ENCODE results near the gene POU6F1.
"Not testable (repeated sequence)": the region's sequence is repeated elsewhere in the genome, so short reads cannot be mapped to it uniquely, and the experiment has no call there.

POU6F1 gene, protein sequence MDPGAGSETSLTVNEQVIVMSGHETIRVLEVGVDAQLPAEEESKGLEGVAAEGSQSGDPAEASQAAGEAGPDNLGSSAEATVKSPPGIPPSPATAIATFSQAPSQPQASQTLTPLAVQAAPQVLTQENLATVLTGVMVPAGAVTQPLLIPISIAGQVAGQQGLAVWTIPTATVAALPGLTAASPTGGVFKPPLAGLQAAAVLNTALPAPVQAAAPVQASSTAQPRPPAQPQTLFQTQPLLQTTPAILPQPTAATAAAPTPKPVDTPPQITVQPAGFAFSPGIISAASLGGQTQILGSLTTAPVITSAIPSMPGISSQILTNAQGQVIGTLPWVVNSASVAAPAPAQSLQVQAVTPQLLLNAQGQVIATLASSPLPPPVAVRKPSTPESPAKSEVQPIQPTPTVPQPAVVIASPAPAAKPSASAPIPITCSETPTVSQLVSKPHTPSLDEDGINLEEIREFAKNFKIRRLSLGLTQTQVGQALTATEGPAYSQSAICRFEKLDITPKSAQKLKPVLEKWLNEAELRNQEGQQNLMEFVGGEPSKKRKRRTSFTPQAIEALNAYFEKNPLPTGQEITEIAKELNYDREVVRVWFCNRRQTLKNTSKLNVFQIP

DNA sequence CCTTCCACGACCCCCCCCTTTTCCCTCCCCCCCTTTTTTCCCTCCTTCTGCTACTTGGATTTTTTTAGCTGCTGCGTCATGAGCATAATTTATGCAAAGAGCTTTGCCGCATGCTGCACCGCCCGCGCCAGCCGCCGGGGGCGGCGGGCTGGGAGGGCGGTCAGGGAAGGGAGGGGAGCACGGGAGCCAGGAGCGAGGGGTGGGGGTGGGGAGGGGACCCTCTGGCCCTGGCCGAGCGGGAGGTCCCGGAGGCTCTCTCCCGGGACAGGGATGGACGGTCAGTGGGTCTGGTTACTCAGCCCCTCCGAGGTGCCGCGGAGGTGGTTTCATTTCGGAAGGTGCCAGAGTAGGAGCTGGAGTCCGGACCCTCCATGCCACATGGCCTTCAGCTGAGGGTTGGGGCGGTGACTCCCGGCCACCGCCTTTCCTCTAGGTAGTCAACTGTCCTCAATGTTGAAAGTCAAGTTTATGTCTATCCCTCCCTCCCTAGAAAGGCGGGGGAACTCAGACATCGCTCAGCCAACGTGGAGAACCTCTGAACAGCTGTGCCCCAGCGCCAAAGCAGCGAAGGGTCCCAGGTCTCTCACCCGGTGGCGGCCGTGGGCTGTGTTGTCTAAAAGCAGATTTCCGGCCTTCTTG is at the start of gene POU6F1:
Gene POU6F1, minus strand, starts transcription at position 95 of the 639 bp plus-strand sequence. CDS start 11,226 bp downstream, outside the sequence.
- DNase-seq (ENCODE audit: low spot score): peak; percentile 83

DNA sequence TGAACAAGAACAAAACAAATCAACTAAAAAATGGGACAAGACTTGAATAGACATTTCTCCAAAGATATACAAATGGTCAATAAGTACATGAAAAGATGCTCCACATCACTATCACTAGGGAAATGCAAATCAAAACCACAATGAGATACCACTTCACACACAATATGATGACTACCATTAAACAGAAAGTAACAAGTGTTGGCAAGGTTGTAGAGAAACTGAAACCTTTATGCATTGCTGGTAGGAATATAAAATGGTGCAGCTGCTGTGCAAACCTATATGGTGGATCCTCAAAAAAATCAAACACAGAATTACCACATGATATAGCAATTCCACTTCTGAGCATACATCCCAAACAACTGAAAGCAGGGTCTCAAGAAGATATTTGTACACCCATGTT is 47.2 kb upstream of the POU6F1 start:
- no peak for DNase-seq (ENCODE audit: low spot score)

DNA sequence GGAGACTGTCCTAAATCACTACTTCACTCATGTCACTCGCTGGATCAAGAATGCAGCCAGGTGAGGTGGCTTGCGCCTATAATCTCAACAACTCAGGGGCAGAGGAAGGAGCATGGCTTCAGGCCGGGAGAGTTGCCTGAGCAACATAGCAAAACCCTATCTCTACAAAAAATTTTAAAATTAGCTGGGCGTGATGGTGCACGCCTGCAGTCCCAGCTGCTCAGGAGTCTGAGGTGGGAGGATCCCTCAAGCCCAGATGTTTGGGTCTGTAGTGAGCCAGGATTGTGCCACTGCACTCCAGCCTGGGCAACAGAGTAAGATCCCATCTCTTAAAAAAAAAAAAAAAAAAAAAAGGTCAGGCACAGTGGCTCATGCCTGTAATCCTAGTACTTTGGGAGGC is 46.4 kb upstream of the POU6F1 start:
- no peak for DNase-seq (ENCODE audit: low spot score)

DNA sequence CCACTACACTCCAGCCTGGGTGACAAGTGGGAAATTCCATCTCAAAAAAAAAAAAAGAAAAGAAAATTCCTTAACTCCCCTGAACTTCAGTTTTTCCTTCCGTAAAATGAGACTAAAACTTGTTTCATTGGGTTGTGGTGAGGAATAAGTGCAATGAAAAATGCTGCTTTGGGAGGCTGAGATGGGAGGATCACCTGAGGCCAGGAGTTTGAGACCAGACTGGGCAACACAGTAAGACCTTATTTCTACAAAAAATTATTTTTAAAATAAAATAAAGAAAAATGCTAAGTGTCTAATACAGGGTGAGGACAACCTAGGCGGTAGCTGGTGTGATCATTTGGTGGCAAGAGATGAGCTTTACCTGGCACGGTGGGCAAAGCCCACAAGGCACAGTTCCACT is 45.5 kb upstream of the POU6F1 start:
- no peak for DNase-seq (ENCODE audit: low spot score)

DNA sequence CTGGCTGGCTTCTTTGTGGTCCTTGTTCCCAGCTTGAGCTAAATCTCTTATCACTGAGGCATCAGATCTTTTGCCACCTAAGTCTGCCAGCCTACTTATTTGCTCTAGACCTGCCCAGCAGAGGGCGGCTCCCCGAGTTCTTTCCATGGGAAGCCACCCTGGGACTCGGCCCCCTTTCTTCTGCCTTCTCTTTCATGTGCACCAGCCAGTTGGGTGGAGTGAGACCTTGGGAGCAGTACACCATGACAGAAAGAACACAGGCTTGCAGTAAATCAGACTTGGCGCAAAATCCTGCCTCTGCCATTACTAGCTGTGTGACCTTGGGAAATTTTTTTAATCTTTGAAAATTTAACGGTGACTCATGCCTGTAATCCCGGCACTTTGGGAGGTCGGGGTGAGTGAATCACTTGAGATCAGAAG is 44.9 kb upstream of the POU6F1 start:
- no peak for DNase-seq (ENCODE audit: low spot score)

DNA sequence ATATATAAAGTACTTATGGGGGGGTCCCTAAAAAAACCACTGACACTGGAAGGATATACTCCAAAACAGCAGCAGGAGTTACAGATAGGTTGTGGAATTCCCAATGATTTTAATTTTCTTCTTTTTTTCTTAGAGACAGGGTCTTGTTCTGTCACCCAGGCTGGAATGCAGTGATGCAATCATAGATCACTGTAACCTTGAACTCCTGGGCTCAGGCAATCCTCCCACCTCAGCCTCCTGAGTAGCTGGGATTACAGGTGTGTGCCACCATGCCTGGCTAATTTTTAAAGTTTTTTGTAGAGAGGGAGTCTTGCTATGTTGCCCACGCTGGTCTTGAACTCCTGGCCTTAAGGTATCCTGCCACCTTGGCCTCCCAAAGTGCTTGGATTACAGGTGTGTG is 41.7 kb upstream of the POU6F1 start:
- DNase-seq (ENCODE audit: low spot score): not testable (repeated sequence)

DNA sequence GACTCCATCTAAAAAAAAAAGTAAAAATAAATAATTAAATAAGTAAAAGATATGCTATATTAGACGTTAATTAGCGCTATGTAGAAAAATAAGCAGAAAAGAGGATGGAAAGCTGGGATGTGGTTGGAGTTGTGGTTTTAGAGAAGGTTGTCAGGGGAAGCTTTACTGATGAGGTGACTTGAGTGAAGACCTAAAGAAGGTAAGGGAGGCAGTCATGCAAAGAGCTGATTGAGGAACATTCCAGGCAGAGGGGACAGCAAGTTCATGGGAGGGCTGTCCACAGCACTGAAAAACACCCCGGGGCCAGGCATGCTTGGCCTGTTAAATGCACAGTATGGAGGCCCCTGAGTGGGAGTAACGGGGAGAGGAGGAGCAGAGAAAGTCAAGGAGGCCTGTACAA is 36.7 kb upstream of the POU6F1 start:
- DNase-seq (ENCODE audit: low spot score): no peak

DNA sequence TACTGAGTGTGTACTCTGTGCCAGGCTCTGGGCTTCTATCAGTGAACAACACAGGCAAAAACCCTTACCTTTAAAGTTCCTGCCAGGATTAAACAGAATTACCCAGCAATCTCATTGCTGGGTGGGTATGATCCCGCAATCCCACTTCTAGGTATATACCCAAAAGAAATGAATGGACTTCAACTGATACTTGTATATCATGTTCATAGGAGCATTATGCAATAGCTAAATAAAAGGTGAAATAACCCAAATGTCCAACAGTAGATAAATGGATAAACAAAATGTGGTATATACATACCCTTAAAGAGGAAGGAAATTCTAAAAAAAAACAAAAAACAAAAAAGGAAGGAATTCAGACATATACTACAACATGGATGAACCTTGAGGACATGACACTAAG is 35.4 kb upstream of the POU6F1 start:
- no peak for DNase-seq (ENCODE audit: low spot score)

DNA sequence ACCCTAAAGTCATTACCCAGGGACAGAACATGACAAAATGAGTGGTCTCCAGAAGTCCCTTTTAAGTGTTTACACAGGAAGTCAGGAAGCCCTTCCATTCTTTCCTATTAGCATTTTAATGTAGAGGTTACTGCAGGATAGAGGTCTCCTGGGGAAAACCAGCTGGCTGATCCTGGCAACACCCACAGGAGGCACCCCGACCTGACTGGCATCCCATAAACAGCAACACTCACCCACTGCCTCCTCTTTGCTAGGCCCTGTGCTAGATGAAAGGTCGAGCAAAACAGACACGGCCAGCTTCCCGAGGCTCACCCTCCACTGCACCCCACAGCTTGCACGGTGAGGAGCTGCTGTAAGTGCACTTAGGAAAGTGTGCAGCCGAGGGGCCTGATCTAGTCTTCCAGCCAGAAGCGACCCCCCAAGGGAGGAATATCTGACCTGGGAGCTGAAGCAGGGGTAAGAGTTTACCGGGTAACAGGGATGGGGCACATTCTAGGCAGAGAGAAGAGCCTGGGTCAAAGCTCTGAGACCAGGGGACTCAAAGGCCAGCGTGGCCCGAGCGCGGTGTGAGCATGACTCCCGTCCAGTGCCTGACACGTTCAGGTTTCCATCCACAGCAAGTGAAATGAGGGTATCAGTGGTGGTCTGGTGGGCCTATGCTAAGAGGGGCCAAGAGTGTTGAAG is 29.8 kb upstream of the POU6F1 start:
- no peak for DNase-seq (ENCODE audit: low spot score)

DNA sequence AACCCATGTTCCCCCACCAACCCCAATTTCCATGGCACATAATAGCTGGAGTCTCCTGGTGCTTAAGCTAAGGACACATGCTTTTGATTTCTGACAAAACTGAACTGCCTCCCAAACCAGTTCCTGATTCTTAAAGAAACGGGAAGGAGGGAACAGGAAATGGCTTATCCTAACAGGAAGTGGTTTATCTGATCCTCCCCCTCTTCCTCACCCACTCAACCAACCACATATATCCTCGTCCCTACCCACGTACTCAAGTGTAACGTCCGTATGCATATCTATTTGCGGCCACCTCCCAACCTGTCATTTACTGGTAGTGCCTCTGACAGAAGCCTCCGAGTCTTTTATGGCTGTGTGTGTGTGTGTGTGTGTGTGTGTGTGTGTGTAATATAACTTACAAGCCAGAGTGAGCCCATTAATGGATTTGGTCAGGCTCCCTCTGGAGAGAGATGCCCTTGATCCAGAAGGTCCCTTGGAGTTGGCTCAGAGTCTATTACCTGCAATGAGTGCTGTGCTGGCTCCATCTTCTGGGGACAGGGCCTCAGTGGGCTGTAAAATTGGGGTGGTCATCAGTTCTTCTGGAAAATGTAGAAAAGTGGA is 28.5 kb upstream of the POU6F1 start:
- peak; percentile 30 for DNase-seq (ENCODE audit: low spot score)

DNA sequence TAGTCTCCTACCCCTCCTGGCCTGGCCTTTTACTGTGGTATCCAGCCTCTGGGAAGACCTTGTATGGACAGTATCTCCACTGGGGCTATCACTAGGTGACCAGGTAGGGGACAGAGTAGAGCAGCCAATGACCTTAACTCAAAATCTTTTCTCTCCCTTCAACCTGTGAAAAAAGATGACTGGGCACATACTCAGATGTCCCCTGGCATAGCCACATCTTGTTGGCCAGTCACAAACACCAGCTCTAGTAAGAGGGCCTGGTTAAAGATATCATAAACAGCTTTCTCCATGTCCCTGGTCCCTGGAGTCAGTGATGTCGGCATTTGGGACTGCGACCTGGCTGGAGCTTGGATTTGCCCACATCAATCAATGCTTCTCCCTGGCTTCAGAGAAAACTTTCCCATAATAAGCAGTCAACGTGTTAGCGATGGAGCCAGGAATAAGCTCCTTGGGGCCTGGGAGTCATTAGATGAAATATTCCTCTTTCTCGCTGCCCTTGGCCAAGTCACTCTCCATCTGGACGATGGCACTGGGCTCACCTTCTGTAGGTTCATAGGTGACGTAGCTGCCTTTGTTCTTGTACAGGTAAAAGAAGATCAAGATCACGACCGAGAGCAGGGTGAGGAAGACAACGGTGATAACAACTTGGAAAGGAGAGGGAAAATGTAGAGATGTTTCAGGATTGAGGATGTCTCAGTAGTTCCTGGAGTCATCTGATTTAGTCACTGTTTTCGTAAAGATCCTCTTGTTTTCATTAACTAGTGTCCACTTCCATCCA is 27.8 kb upstream of the POU6F1 start:
- DNase-seq (ENCODE audit: low spot score): no peak

DNA sequence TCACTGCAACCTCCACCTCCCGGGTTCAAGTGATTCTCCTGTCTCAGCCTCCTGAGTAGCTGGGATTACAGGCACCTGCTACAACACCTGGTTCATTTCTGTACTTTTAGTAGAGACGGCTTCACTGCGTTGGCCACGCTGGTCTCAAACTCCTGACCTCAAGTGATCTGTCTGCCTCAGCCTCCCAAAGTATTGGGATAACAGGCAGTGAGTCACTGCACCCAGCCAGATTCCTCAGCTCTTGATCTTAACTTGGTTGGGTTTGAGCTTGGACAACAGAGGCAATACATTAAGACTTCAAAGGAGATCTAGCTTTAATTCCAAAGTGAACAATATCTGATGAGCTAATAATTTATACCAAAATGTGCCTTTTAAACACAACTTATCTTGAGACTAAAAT is 26.4 kb upstream of the POU6F1 start:
- DNase-seq (ENCODE audit: low spot score): no peak

DNA sequence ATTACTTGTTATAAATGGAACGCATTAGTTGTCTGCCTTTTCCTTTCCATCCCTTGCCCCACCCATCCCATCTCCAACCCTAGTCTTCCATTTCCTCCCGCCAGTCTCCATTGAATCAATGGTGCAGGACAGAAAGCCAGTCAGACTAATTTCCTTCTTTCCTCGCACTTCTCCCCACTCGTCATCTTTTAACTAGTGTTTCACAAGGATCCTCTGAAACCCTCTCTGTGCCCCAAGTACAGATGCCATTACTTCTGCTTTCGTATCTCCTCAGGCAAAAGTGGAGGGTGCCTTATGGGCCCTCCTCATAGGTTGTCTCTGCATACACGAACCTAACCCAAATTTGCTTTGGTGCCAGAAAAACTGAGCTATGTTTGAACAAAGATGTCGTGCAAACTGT is 25.0 kb upstream of the POU6F1 start:
- no peak for DNase-seq (ENCODE audit: low spot score)

DNA sequence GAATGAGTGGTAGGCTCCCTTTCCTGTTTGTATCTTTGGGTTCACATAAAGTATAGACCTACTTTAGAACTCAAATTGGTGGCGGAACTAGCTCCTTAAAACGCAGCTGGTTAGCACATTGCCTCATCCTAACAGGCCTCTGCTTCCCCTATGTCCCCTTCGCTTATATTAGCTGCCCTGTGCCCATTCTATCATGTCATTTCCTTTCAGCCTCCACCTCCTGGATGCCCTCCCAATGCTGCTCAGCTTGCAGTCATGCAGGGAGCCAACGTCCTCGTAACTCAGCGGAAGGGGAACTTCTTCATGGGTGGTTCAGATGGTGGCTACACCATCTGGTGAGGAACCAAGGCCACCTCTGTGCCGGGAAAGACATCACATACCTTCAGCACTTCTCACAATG is 24.3 kb upstream of the POU6F1 start:
- no peak for DNase-seq (ENCODE audit: low spot score)

DNA sequence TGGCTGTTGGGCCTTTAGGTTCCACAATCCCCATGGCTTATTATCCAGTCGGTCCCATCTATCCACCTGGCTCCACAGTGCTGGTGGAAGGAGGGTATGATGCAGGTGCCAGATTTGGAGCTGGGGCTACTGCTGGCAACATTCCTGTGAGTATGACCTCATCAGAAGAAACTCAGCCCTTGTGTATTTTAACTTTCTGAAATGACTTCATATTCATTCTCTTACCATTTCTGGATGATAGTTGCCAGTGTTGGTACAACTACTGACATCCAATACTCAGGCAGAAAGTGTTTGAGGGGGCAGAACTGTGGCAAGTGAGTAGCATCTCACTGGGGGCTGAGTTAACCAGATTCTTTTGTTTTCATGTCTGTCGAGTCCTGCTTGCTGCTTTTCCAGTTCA is 23.1 kb upstream of the POU6F1 start:
- DNase-seq (ENCODE audit: low spot score): no peak

DNA sequence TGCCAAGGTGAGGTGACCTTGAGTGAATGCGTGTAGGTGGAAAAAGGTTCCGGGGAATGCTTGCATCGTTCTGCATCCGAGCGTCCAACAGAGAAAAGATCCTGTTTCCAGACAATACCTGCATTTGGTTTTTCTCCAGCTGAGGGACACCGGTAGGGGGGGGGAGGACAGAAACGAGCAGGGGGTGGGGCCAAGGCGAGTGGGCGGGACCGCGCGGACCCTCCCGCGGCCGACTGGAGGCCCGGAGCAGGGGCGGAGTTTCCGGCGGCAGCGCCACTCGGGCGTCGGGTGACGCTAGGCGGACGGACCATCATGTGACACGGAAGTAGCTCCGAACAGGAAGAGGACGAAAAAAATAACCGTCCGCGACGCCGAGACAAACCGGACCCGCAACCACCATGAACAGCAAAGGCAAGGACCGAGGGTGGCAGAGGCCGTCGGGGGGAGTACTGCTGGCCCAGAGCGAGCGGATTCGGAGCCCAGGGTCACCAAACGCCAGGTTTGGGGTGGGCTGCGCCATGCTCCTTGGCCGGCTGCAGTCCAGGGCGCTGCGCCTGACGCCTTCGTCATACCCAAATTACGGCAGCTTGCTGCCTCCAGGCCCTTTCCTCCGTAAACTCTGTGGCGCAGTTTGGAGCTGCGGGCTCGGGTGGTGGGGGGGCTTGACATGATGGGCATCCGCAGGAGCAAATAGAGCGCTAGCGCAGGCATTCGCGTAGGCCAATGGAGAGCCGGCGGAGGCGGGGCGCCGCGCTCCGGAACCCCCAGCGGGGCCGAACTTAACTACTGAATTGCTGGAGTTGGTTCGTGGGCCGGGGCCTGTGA is 20.9 kb upstream of the POU6F1 start, which contains the start of gene DAZAP2:
Gene DAZAP2, plus strand, starts transcription at position 317 of the 825 bp plus-strand sequence. Its CDS starts 82 bp downstream, at position 399.
- peak; percentile 97 for DNase-seq (ENCODE audit: low spot score)

DNA sequence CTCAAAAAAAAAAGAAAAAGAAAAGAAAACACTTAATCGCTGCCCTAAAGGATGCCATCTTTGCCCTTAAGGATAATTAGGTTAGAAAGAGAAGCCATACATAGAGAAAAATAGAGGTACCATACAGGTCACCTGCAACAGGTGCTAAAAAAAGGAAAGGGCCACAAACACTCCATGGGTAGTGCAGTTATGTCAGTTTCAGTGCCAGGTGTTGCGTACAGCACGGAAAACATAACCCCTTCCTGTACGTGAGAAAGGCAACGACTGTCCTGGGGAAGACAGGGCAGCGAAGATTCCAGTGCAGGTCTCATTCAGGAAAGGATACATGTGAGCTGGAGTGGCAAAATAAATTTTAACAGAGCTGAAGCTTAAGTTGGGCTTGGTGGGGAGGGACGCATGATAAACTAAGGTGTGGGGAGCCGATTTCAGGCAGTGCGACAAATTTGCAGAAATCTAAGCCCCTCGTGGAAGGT is 20.2 kb upstream of the POU6F1 start:
- no peak for DNase-seq (ENCODE audit: low spot score)

DNA sequence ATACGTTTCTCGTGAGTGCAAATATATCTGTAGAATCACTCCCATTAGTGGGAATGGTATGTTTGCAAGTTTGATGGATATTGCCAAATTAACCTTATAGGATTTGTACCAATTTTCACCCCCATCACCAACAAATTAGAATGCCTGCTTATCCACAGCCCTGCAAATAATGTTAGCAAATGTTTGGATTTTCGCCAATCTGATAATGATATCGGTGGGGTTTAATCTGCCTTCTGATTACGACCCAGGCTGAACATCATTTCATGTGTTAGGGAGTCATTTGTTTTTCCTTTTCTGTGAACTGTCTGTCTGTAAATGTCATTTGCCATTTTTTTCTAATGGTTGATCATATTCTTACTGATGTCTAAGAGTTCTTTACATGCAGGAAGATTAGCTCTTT is 16.7 kb upstream of the POU6F1 start:
- no peak for DNase-seq (ENCODE audit: low spot score)

DNA sequence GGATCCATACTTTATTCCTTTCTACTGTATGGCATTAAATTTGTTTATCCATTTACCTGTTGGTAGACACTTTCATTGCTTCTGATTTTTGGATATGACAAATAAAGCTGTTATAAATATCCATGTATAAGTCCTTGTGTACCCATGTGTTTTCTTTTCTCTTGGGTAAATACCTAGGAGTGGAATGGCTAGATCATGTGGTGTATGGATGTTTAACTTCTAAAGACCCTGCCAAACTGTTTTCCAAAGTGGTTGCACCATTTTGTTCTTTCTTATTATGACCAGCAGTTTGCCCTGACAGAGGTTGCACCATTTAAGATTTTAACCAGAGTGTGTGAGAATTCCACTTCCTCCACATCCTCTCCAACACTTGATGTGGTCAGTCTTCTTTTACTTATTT is 14.8 kb upstream of the POU6F1 start:
- DNase-seq (ENCODE audit: low spot score): no peak

DNA sequence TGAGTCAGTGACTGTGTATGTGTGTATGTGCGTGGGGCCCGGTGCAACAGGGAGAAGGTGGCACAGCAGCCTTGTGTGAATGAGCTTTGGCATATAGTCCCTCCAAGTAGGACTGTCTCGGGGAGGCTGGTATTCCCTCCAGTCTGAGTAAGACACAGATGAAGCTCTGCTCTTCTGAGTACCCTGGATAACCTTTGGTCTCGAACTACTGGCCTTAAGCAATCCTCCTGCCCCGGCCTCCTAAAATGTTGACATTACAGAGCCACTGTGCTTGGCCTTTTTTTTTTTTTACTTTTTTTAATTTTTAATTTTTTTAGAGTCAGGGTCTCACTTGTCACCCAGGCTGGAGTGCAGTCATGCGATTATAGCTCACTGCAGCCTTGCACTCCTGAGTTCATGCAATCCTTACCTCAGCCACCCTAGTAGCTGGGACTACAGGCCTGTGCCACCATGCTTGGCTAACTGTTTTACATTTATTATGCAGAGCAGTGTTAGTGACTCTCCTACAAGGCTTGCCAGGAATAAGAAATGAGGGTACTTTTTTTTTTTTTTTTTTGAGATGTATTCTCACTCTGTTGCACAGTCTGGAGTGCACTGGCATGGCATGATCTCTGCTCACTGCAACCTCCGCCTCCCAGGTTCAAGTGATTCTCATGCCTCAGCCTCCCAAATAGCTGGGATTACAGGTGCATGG is 11.4 kb upstream of the POU6F1 start:
- no peak for DNase-seq (ENCODE audit: low spot score)
